Gastroesophageal sphincter (tissue), 3 donors: ENCODE measurements around the gene AGR2.

Experiments
- CTCF ChIP-seq, 4 experiments: fragments of 200-600 bp in 2 of 4; fragments of 450-650 bp in 2 of 4; sonication (generic) in 1 of 4; IDR thresholded peaks; one replicate each; pipeline ENCODE4 v1.5.1; 2017 to 2019; ENCODE audit warnings: antibody characterized with exemption in 4 of 4, mild to moderate bottlenecking in 2 of 4, moderate library complexity in 2 of 4
- EP300 ChIP-seq: sonication (generic); formaldehyde crosslinking; IDR thresholded peaks from one replicate; pipeline ENCODE4 v1.6.1; 2017; ENCODE audit warnings: antibody characterized with exemption, mild to moderate bottlenecking
- POLR2A ChIP-seq, 2 donors: fragments of 450-650 bp; IDR thresholded peaks; one replicate each; pipeline ENCODE4 v1.6.1; 2017; ENCODE audit warnings: antibody characterized with exemption in 2 of 2, mild to moderate bottlenecking in 2 of 2, moderate library complexity in 1 of 2

GRCh38 chr7:16787127-16787526, 17.7 kb downstream of the AGR2 start:
- TF ChIP-seq POLR2A (IDR thresholded peaks at IDR 0.05) (no peak), CTCF (IDR thresholded peaks at IDR 0.05) (no peak), EP300 (no peak)
